KMS-11 (cell line): ENCODE measurements around the gene CCL21.

Experiments used
- H2AFZ ChIP-seq: fragments of 200-600 bp; sonication (generic); 2 replicates; pipeline ENCODE4 v1.6.1; 2016; ENCODE audit warnings: antibody characterized with exemption, mixed run types, low read depth
- H3K27ac ChIP-seq: fragments of 200-600 bp; sonication (generic); 2 replicates; pipeline ENCODE4 v1.6.1; 2016; ENCODE audit warnings: mild to moderate bottlenecking, mixed run types
- H3K27me3 ChIP-seq: fragments of 200-600 bp; sonication (generic); 2 replicates; pipeline ENCODE4 v1.6.1; 2017; ENCODE audit warnings: mild to moderate bottlenecking, low read depth, mixed run types, moderate library complexity; ENCODE audit not compliant: insufficient read depth
- H3K36me3 ChIP-seq: fragments of 200-600 bp; sonication (generic); 2 replicates; pipeline ENCODE4 v1.6.1; 2017; ENCODE audit warnings: mild to moderate bottlenecking, mixed run types; ENCODE audit not compliant: insufficient read depth
- H3K4me1 ChIP-seq: fragments of 200-600 bp; sonication (generic); 2 replicates; pipeline ENCODE4 v1.6.1; 2016; ENCODE audit warnings: mild to moderate bottlenecking, low read depth, mixed run types; ENCODE audit not compliant: poor library complexity, severe bottlenecking
- H3K4me2 ChIP-seq: fragments of 200-600 bp; sonication (generic); 2 replicates; pipeline ENCODE4 v1.7.0; 2016; ENCODE audit warnings: mild to moderate bottlenecking, mixed run types
- H3K4me3 ChIP-seq: fragments of 200-600 bp; sonication (generic); IDR thresholded peaks from 2 replicates; pipeline ENCODE4 v1.6.1; 2017; ENCODE audit warnings: low read depth, low read length, mixed read lengths; ENCODE audit not compliant: insufficient read depth
- H3K79me2 ChIP-seq: fragments of 200-600 bp; sonication (generic); 2 replicates; pipeline ENCODE4 v1.6.1; 2016; ENCODE audit warnings: low read depth, mixed run types; ENCODE audit not compliant: insufficient read depth
- H3K9ac ChIP-seq: fragments of 200-600 bp; sonication (generic); 2 replicates; pipeline ENCODE4 v1.6.1; 2016; ENCODE audit warnings: mild to moderate bottlenecking, mixed run types
- H4K20me1 ChIP-seq: fragments of 200-600 bp; sonication (generic); 2 replicates; pipeline ENCODE4 v1.6.1; 2016; ENCODE audit warnings: mild to moderate bottlenecking, mixed run types; ENCODE audit not compliant: insufficient read depth
- CTCF ChIP-seq: fragments of 200-600 bp; sonication (generic); conservative IDR thresholded peaks from 2 replicates; pipeline ENCODE4 v1.6.1; 2017; ENCODE audit warnings: low read depth, mild to moderate bottlenecking, antibody characterized with exemption, low read length, moderate library complexity, mixed read lengths

The CCL21 gene

DNA sequence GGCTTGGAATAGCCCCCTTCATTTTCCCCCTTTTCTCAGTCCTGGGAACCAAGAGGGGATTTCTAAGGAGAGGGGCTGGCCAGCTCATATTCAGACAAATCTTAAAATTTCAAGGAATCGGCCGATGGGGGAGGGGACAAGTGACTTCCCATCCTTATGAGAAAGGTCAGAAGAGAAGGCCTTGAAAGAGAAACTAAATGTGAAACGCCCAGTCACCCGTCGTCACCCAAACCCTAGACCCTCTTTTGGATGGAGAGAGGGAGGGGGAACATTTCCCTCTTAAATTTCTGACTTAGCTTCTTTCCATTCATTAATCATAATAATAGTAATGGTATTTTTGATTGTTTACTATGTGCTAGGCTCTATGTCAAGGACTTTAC is 18.0 kb downstream of the CCL21 start:
- H3K4me3 ChIP-seq: no peak overlapping the region
- no peaks in the 10 kb centered on the region for H3K79me2 ChIP-seq
- H4K20me1 ChIP-seq: no peaks in the 10 kb centered on the region
- H2AFZ ChIP-seq: no peak overlapping the region
- no peak overlapping the region for H3K4me2 ChIP-seq
- H3K36me3 ChIP-seq: no peaks in the 10 kb centered on the region
- H3K27me3 ChIP-seq: no peaks in the 10 kb centered on the region
- no peak for TF ChIP-seq CTCF
- H3K27ac ChIP-seq: no peak overlapping the region
- no peaks in the 10 kb centered on the region for H3K4me1 ChIP-seq
- H3K9ac ChIP-seq: no peak overlapping the region

DNA sequence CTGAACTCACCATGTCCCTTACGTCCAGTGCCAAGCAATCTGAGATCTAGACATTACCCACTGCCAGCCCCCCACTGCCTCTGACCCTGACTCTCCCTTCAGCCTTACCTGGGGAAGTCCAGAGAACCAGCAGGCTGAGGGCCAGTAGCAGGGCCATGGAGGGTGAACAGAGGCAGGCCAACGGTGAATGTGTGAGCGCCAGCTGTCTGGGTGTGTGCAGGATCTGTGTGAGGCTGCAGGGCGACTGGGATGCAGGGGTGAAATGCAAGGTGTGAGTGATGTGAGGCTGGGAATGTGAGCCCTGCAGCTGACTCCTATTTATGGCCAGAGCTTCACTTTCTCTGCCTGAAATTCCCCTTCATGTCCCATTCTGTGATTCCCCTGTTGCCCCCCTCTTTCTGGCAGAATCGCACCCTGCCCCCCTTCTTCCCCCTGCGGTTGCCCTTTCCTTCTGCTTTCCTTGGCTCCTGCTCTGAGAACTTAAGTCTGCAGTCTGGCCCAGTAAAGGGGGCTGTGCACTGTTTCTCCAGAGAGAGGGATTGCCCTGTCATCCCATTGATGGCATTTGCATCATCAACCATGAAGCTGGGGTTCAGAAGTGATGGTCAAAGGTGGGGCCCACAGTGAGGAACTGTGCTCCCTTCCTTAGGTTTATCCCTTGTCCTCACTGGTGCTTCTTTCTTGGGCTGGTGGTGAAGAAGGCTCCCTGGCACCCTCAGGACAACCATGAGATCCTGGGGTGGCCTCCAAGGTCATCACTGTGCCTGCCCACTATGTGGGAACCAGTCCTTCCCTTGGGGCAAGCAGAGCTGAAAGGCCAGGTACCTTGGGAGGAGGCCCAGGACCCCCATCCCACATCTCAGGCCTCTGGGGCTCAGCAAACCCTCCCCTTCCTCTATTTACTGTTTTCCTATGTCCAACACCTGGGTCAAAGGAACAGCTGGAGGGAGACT is 18.7 kb downstream of the CCL21 start, which contains the start of gene CCL19:
Gene CCL19, minus strand, starts transcription at position 294 of the 953 bp plus-strand sequence. Its CDS starts 137 bp downstream, at position 157.
- H3K79me2 ChIP-seq: no peaks in the 10 kb centered on the region
- H3K9ac ChIP-seq: no peak within 1 kb of the TSS
- no peak within 1 kb of the TSS for H3K4me2 ChIP-seq
- H3K4me1 ChIP-seq: no peaks in the 10 kb centered on the region
- TF ChIP-seq CTCF: no peak
- H2AFZ ChIP-seq: no peak within 1 kb of the TSS
- no peaks in the 10 kb centered on the region for H4K20me1 ChIP-seq
- no peaks in the 10 kb centered on the region for H3K27me3 ChIP-seq
- H3K27ac ChIP-seq: no peak within 1 kb of the TSS
- H3K4me3 ChIP-seq: no peak within 1 kb of the TSS
- H3K36me3 ChIP-seq: no peaks in the 10 kb centered on the region

DNA sequence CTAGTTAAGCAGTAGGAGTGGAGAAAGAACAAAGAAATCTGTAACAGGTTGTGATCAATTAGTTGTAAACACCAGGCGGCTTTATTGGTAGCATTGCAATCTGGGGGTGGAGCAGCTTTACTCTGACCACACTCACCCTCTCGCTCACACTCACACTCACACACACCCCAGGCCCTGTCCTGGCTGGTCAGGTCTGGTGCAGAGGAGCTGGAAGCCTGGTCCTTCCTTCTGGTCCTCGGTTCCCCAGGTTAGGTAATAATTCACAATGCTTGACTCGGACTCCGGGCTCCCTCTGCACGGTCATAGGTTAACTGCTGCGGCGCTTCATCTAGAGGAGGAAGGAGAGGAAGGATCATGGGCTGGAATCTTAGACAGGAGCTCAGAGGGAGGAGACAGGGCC is 20.4 kb downstream of the CCL21 start:
- H3K9ac ChIP-seq: no peak overlapping the region
- H3K27me3 ChIP-seq: no peaks in the 10 kb centered on the region
- H2AFZ ChIP-seq: no peak overlapping the region
- no peak overlapping the region for H3K4me3 ChIP-seq
- TF ChIP-seq CTCF: no peak
- no peaks in the 10 kb centered on the region for H3K36me3 ChIP-seq
- no peak overlapping the region for H3K27ac ChIP-seq
- no peaks in the 10 kb centered on the region for H3K4me1 ChIP-seq
- no peaks in the 10 kb centered on the region for H4K20me1 ChIP-seq
- no peak overlapping the region for H3K4me2 ChIP-seq
- H3K79me2 ChIP-seq: no peaks in the 10 kb centered on the region

GRCh38 chr9:34689116-34689470 is 20.8 kb downstream of the CCL21 start:
- Histone ChIP-seq H3K36me3 (no peaks in the 10 kb centered on the region), H3K4me2 (no peak overlapping the region), H2AFZ (no peak overlapping the region), H3K4me1 (no peaks in the 10 kb centered on the region), H3K9ac (no peak overlapping the region), H3K79me2 (no peaks in the 10 kb centered on the region), H3K4me3 (no peak overlapping the region), H3K27ac (no peak overlapping the region), H4K20me1 (no peaks in the 10 kb centered on the region), H3K27me3 (no peaks in the 10 kb centered on the region)
- no peak for TF ChIP-seq CTCF
